HG03095 (cell line): ENCODE measurements around the gene GDF9.

Source experiments
- ATAC-seq: cut with Tn5 transposase; IDR thresholded peaks from one replicate; pipeline ENCODE4 v1.9.1; 2021; ENCODE audit warnings: moderate library complexity; ENCODE audit not compliant: unreplicated experiment

GDF9 gene

GRCh38 chr5:132838516-132839282 is 27.6 kb downstream of the GDF9 start:
- ATAC-seq = no peak

- no peak for ATAC-seq
These were observed 28.4 kb downstream of the GDF9 start for GRCh38 chr5:132837868-132838267.

DNA sequence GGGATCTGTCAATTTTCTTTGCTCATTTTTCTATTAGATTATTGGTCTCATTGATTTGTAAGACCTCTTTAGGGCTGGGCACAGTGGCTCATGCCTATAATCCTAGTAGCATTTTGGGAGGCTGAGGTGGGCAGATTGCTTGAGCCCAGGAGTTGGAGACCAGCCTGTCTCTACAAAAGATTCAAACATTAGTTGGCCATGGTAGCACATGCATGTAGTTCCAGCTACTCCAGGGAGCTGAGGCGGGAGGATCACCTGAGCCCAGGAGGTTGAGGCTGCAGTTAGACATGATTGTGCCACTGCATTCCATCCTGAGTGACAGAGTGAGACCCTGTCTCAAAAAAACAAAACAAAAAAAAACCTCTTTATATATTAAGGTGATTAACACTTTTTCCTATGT is 29.4 kb downstream of the GDF9 start:
- no peak for ATAC-seq

DNA sequence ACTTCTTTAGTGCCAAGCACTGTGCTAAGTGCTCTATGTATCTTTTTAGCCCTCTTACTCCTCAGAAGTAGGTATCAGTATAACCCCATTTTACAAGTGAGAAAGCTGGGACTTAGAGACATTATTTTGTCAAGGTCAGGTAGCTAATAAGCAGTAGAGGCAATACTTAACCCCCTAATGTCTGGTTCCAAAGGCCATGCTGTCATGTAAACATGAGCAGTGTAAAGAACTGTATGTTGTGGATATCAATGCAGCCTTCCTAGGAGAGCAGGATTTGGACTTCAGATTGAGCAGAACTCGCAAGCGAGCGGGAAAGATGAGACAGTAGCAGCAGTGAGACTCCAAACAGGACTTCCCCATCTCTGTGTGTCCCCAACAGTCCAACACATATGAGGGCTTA is 32.2 kb downstream of the GDF9 start:
- ATAC-seq = no peak

DNA sequence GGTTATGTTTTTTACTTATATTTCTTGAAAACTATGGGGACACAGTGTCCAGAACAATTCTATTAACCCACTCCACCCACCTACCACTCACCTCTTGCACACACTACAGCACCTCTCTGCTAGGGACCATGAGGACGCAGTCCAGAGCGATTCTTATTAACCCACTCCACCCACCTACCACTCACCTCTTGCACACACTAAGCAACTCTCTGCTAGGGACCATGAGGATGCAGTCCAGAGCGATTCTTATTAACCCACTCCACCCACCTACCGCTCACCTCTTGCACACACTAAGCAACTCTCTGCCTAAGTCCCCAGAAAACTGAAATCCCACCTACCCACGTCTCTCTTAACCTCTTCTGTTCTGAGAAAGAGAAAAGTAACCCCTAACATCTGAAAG is 33.7 kb downstream of the GDF9 start:
- no peak for ATAC-seq

DNA sequence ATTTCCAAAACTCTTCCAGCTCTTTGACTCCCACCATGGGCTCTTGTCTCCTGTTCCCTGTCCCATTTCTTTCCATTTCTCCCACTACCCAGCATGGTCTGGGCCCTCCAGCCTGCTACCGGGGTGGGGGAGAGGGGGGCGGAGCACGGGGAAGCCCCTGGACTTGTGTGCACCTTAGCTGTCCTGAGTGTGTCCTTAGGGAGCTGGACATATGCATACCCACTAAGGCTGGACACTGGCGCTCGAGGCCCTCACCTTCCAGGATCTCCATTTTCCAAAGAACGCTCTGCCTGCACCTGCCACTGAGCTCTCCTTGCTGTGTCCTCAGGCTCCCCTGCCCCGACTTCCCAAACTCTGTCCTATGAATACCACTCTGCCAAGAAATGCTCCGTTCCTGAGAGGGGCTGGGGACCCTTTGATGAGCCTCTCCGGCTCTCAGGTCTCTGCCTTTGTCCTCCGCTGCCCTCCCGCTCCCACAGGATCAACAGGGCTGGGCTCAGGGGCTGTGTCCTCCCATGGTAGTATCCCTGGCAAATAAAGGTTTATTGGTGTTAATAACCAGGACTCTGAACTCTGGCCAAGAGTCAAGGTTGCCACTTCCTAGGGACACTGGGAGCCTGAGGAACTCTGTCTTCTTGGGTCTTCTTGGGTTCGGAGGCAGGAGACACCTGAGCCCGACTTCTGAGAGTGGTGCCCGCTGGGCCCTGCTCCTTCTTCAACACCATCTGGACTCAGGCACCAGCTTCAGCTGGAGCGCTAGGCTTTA is 35.0 kb downstream of the GDF9 start:
- no peak for ATAC-seq

- peak; percentile 72 for ATAC-seq
These were observed 35.7 kb downstream of the GDF9 start, which contains the start of gene SHROOM1 for GRCh38 chr5:132830436-132831094. Gene SHROOM1, minus strand, starts transcription at chr5:132830647. Its CDS starts 4,507 bp downstream, at chr5:132826140.

- peak; percentile 77 for ATAC-seq
These were observed 36.4 kb downstream of the GDF9 start for GRCh38 chr5:132829742-132830435.

DNA sequence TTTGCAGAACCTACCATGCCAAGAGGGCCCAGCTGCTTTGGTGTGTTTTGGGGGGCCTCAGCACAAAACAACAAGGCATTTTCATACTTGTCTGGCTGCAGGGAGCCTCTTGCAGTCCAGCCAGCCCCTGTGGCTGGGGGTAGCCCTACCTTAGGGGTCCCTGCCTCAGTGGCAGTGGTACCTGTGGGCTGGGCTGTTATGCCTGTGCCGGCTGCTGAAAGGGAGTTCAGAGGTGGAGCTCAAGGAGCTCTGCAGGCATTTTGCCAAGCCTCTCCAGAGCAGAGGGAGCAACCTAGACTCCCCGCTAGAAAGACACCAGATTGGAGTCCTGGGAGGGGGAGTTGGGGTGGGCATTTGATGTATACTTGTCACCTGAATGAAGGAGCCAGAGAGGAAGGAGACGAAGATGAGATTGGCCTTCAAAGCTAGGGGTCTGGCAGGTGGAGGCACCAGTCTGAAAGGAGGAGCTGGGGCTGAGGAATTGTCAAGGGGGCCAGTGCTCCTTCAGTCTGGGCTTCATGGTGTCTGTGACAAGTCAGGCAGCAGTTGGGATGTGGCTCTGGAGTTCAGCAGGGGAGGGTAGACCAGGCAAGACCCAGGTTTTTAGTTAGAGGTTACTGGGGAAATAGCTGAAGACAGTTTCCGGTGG is 37.3 kb downstream of the GDF9 start:
- ATAC-seq = no peak

DNA sequence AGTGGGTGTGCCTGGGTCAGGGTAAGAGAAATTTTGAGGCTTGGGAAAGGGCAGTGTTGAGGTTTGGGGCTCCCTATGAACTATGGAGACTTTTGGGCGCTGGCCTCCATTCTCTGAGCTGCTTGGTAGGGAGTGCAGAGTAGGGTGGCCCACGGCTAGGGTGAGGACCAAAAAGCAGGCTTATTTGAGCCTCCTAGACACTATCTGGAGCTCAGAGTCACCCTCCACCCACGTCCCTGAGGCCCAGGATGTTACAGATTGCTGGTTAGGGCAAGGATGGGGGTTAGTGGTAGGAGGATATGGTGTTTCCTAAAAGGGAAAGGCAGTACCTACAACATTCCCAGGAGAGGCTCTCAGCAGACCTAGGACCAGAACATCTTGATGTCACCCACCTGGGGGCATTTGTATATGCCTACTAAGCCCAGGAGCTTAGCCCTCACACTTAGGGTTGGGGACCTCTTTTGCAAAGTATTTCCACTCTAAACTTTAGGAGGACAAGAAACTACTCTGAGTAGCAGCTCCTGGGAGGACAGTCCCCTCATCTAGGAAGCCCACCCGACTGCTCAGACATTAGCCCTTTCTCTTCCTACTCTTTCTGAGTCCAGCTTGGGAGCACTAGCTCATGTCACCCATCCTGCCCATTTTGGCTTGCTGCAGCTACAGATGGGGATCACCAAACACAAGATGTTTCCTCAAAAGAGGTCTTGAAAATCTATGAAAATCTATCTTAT is 38.2 kb downstream of the GDF9 start:
- ATAC-seq = no peak

- ATAC-seq = no peak
These were observed 39.7 kb downstream of the GDF9 start for GRCh38 chr5:132826424-132827082.

DNA sequence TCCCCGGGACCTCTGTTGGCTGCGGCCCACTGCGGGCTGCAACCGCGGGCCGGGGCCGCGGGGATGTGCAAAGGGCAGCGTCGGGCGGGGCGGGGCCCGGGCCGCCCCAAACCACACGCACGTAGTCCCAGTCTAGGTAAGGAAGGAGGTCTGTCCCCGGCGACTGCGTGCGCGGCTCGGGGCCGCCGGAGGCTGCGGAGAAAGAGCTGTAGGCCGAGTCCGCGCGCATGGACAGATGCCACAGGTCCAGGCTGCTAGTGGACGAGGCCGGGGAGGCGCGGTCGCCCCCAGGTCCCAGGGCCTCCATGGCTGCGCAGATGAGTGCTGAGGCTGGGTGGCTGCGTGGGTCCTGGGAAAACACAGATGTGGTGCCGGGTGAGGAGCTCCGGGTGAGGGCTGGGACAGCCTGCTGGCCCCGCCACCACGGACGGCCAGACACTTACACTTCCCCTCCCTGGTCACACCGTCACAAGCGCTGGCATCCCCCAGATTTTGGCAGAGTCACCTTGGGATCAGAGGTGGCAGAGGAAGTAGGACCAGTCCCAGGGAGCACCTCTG is 40.4 kb downstream of the GDF9 start:
- ATAC-seq = no peak

GRCh38 chr5:132825033-132825833 is 41.0 kb downstream of the GDF9 start:
- no peak for ATAC-seq

DNA sequence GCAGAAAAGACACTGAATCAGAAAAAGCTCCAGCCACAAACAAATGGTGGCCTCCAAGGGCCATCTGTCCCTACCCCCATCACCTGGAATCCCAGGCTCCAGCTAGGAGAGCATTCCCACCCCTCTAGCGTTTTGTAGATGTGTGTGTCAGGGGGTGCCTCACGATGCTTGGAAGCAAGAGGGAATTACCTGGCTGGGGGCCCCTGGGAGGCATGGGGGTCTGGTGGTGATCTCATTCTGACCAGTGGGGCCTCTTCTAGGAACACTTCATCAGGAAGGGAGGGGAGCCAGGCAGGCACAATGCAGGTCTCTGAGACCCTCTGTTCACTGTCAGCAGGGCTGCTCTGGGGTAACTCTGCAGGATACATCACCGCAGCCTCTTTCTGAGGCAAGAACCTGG is 41.8 kb downstream of the GDF9 start:
- ATAC-seq = no peak

DNA sequence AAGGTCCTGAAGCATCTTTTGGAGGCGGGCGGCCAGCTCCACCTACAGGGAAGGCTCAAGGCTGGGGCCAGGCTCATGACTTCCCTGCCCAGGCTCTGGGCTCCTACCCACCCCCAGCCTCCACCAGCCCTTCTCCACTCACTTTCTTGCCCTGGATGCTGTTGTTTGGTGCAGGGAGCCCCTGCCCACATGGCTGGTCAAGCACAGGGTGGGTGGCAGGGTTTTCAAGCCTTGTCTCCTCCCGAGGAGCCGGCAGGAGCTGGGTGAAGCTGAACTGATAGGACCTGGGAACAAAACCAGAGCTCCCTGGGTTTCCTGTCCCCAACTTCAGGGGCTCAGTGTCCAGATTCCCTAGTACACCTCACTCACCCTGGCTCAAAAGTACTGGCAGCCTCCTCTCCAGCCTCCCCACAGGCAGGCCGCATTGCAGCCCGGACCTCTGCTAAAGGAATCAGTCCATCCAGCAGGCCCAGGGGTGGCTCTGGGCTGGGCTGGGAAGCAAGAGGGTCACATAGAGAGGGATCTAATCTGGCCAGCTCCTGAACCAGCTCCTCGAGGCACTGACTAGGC is 42.7 kb downstream of the GDF9 start:
- no peak for ATAC-seq

GRCh38 chr5:132822650-132823480 is 43.4 kb downstream of the GDF9 start:
- no peak for ATAC-seq

GRCh38 chr5:132821791-132822190 is 44.5 kb downstream of the GDF9 start:
- no peak for ATAC-seq
